SU-DHL-6 (cell line): Measurements from ENCODE around the gene CDH22.

Experiments used
- CTCF ChIP-seq: fragments of 200-600 bp; sonication (generic); IDR thresholded peaks from one replicate; pipeline ENCODE4 v1.5.1; 2017; ENCODE audit warnings: antibody characterized with exemption, mild to moderate bottlenecking, low read length, moderate library complexity; ENCODE audit not compliant: insufficient read depth, poor library complexity, severe bottlenecking
- EZH2phosphoT487 ChIP-seq: fragments of 200-600 bp; sonication (generic), shearing (Covaris generic); conservative IDR thresholded peaks from 2 replicates; pipeline ENCODE4 v1.6.1; 2018; ENCODE audit warnings: mild to moderate bottlenecking, antibody characterized with exemption, low read length, moderate library complexity, mixed read lengths

GRCh38 chr20:46216770-46217464 is 91.4 kb downstream of the CDH22 start:
- no peak for TF ChIP-seq CTCF
- TF ChIP-seq EZH2phosphoT487, result no peak
